Measurements from ENCODE around the gene C20orf141.
"Not testable (repeated sequence)": the region's sequence is repeated elsewhere in the genome, so short reads cannot be mapped to it uniquely, and the experiment has no call there.

C20orf141 gene

DNA sequence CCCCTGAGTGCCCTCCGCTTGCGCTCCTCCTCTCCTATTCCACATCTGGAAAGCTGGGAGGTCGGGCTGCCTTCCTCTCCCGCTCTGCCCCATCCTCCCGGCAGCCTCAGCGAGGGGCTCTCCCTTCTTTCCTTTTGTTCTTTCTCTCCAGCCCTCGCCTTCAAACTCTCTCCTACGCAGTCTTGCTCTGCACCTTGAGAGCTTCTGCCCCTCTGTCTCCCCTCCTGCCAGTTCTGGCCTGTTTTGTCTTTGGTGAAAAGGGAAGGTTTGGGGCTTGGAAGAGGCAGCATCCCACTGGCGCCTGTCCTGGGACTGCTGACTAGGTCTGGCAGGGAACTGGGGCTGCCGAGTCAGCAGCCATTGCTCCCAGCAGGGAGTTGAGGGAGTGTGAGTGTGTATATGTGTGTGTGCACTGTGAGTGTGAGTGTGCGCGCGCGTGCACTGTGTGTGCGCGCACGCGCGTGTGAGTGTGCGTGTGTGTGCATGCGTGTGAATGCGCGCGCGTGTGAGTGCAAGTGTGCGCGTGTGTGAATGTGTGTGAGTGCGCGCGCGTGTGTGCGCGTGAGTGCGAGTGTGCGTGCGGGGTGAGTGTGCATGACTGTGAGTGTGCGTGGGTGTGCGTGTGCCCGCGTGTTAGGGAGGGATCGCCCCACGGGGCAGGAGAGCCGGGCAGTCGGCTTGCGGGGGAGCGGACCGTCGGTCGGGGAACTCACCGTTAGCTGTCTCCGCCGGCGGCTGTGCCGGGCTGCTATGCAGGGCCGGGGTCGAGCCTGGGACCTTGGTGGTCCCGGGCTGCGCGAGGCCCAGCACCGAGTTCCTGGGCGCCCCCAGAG is 14.9 kb upstream of the C20orf141 start:
- no peak for DNase-seq

DNA sequence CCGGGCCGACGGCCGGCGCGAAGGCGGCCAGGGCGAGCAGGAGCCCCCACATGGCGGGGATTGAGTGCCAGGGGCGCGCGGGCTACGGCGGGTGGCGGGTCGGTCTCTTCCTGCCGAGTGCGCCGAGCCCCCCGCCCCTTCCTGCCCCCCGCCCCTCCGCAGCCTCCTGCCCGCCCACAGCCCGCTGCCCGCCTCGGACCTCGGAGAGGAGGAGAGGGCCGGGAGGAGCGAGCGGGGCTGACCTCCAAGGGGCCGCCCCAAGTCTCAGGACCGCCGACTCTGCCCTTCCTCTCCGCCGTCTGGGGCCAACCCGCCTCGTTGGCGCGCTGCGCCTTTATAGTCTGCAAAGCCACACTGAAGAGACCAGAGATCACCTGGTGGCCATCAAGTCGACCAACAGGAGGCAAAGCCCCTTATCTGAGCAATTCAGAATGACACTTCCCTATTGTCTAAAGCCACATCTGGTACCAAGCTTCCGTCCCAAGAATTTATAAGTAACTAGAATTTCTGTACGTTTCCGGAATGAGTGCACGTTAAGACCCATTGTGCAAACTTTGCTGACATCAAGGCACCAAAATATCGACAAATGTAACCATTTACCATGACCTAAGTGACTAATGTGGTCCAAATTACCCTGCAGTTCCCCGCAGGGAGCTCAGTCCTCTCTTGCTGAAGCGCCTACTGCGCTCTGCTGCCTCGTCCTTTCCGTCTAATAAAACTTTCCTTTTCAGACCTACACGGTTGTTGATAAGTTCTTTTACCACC is 14.1 kb upstream of the C20orf141 start, which contains the start of gene CPXM1:
Gene CPXM1 (minus strand): TSS at position 107 of the 765 bp plus-strand sequence. CDS start 55 bp downstream, at position 52.
- no peak for DNase-seq

DNA sequence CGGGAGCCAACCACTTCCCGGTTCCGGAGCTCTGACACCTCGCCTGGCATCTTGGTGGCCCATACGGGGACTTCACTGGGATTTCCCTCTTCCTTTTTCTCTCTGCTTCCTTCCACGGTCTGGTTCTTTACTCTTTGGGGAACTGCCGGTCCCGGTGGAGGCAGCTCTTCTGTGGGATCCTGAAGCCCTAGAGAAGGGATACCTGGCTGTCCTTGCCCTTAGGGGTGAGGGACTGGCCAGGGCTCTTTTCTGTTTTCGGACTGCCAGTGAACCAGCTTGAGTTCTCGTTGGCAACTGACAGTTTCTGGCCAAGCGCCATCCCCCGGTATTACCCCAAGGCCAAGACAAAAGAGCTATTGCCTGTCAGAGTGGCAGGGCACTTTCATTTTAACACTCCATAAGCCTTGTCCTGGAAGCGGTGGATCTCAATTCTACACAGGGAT is 13.5 kb upstream of the C20orf141 start:
- DNase-seq: no peak

DNA sequence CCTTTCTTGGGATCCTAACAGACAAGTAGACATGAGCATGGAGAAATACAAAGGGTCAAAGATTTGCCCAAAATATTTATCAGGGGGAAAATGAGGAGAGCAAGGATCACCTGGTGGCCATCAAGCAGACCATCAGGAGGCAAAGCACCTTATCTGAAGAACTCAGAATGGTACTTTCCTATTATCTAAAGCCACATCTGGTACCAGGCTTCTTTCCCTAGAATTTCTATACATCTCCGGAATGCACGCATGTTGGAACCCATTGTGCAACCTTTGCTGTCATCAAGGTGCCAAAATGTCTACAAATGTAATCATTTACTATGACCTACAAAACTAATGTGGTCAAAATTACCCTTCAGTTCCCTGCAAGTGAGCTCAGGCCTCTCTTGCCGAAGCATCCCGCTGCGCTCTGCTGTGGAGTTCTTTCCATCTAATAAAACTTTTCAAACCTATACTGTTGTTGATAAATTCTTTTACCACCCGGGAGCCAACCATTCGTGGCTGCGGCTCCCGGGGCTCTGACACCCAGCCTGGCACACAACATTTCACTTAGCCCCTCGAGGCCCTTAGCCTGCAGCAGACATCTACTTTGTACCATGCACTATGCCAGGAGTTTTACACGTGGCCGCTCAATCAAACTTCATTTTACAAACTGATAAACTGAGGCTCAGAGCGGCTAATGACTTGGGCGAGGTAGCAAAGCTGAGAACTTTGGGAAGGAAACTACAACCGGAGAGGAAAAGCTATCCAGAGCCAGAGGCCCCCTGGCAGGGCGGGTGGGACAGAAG is 10.6 kb upstream of the C20orf141 start:
- DNase-seq: no peak

DNA sequence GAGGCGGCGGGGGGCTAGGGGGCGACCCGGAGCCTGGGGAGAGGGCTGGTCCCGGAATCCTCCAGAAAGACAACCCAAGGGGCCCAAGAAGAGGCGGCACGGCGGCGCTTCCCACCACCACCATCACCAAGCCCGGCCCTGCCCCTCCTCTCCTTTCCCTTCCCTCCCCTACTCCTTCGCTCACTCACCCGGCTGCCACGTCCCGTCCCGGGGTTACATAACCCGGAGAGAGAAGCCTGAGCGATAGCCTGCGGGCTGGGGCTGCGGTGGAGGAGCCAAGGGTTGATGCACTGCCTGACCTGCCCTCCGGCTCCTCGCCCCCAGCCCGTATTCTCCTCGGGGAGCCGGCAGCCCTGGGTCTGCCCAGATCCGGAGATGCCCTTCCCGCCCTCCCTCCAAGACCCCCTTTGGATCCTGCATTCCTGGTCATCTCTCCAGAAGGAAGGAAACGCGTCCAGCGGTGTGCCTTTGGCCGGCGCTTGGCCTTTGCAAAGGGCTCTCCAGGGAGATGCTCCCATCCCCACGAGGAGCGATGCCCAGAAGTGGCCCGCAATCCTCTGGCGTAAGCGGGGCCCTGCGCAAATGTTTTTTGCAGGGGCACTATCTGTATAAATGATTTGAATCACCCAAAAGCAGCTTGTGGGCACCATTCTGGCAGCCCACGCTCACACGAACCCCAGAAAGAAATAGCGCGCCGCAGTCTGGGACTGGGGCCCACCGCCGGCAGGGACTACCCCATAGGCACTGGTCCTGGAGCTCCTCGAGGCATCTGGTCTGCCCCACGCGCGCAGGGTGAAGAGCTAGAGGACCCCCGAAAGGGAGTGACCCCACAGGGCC is 9.7 kb upstream of the C20orf141 start:
- no peak for DNase-seq

DNA sequence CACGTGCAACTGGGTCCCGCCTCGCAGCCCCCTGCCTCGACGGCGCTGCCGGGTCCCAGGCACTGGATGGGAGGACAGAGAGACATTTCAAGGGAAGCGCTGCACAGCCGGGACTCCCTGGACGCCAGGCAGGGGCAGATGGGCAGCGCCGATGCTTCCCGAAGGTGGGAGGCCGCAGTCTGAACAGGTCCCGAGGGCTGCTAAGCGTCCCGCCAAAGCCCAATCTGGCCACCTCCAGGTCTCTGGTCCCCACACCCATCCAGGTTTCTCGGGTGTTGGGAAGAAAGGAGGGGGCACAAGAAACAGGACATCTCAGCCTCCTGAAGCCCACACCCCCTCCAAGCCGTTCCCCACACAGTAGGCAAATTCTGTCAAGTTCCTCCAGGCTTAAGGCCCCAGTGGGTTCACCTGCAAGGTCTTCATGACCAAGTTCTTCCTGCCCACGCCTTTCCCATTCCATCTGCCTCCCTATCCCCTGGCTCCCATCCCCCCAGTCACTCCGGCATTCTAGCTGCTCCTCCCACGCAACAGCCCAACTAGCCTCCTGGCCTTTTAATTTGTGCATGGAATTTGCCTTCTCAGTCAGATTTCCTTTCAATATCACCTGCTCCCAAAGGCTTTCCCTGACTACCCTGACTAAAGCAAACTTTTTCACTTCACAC is 9.0 kb upstream of the C20orf141 start:
- no peak for DNase-seq

DNA sequence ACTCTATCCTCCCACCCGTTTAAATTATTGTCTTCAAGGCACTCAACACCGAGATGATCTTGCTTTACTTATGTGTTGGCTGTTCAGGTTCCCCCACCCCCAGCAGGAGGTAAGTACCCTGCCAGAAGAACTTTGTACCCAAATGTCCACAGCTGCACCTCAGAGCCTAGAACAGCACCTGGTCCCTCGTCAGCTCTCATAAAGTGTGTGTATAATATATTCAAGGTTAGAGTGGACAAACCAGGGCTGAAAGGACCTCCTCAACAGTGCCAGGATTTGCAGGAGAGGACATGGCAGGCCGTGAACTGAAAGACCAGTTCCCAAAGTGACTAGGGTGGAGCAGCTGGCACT is 8.5 kb upstream of the C20orf141 start:
- DNase-seq: no peak

DNA sequence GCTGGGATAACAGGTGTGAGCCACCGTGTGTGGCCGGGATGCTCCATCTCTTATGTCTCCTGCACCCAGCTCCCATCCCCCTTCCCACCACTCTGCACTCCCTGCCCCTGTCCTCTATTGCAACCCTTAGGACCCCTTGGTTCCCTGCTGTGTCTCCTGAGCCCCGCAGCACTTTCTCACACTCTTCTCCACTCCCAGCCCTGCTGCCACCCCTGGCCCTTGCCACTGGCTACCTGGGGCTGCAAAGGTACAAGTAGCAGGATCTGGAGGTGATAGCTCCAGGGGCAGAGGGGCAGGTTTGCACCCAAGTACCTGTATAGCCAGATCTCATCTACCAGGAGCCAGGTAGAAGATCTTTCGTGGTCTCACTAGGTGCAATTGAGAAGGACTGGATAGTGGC is 7.8 kb upstream of the C20orf141 start:
- DNase-seq: no peak

DNA sequence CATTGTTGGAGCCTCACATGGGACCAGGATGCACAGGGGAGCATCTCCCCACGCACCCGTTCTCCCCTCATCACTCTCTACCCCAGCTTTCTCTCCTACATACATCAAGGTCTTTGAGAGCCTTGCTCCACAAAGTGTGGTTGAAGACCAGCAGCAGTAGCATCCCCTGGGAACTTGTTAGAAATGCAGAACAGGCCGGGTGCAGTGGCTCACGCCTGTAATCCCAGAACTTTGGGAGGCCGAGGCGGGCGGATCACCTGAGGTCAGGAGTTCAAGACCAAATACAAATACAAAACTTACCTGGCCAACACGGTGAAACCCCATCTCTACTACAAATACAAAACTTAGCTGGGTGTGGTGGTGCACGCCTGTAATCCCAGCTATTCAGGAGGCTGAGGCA is 6.9 kb upstream of the C20orf141 start:
- not testable (repeated sequence) for DNase-seq

DNA sequence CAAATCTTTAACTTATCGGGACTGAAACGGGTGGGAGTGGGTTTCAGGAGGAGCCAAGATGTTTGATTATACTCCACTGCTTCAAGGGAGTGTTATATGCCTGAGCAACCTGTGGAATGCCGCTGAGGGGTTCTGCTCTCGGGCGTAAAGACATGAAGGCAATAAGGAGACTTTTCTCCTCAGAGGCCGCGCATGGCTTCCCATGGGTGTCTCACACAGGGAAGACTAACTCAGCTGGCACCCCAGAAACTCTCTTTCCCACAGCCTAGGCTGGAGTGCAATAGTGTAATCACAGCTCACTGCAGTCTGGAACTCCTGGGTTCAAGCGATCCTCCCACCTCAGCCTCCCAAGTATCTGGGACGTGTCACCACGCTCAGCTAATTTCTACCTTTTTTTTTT is 5.1 kb upstream of the C20orf141 start:
- DNase-seq: no peak

DNA sequence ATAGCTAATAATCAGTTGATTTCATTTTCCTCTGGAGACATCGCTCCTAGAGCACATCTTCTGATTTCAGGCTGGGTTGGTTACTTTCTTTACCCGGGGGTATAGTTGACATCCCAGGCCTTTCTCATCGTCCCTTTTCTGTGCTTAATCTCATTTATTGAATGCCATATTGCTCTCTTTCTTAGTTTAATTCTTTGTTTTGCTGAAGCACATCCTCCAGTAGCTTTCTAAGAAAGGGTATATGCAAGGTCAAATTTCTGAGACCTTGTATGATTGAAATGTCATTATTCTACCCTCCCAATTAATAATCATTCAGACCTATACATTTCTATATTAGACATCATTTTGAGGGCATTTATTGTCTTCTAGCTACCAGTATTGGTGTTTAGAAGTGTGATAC is 2.6 kb upstream of the C20orf141 start:
- DNase-seq: no peak

DNA sequence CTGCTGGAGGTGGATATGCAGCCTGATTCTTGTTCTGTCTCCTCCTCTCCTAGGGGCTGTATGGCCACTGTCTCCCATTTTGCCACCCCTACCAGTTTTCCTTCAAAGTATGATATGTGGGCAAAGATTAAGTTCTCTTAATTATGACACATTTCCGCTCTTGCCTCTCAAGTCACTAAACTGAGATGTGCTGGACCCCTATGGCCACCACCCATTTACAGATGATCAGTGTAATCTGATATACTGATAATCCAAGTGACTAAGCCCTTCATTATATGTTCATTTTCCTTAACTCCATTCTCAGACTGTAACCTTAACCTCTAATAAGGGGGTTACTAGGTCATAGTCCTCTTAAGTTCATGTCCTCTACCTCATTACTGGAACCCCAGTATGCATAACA is 711 bp upstream of the C20orf141 start:
- DNase-seq: no peak

DNA sequence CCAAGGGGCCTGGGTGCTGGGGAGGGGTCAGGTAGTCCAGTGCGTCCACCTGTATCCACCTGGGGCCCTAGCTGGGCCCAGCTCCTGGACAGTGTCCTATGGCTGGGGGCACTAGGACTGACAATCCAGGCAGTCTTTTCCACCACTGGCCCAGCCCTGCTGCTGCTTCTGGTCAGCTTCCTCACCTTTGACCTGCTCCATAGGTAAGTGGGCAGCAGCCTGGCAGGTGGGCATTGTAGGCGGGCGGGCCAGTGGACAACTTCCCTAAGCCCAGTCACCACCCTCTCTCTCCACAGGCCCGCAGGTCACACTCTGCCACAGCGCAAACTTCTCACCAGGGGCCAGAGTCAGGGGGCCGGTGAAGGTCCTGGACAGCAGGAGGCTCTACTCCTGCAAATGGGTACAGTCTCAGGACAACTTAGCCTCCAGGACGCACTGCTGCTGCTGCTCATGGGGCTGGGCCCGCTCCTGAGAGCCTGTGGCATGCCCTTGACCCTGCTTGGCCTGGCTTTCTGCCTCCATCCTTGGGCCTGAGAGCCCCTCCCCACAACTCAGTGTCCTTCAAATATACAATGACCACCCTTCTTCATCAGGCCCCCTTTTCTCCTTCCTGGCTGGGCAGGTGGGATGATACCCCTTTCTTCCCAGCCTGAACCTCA is 584 bp downstream of the C20orf141 start:
- DNase-seq: no peak

DNA sequence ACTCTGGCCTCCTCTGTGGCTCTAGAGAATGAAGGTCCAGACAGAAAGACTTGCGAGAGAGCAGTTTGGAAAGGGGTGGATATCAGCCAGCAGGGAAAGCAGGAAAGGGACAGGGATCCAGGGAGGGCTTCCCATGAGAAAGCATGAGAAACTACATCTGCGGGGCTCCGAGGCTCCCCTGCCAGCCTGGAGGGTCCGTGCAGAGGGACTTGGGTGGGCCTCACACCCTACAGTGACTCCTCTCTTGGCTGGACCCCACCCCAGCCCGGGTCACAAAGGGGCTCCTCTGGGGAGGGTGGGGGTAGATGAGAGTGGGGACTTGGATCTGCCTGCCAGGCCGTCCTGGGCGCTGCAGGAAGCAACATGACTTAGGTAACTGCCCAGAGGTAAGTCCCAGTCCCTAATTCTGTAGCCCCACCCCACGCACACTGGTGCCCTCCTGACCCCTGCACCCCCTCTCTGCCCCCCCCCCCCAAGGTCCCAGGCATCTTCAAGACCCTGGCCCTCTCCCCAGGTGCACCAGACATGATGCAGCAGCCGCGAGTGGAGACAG is 1.3 kb downstream of the C20orf141 start, which contains the start of gene TMEM239:
Gene TMEM239 (plus strand): TSS at position 335 of the 553 bp plus-strand sequence. CDS start 191 bp downstream, at position 526.
- no peak for DNase-seq

DNA sequence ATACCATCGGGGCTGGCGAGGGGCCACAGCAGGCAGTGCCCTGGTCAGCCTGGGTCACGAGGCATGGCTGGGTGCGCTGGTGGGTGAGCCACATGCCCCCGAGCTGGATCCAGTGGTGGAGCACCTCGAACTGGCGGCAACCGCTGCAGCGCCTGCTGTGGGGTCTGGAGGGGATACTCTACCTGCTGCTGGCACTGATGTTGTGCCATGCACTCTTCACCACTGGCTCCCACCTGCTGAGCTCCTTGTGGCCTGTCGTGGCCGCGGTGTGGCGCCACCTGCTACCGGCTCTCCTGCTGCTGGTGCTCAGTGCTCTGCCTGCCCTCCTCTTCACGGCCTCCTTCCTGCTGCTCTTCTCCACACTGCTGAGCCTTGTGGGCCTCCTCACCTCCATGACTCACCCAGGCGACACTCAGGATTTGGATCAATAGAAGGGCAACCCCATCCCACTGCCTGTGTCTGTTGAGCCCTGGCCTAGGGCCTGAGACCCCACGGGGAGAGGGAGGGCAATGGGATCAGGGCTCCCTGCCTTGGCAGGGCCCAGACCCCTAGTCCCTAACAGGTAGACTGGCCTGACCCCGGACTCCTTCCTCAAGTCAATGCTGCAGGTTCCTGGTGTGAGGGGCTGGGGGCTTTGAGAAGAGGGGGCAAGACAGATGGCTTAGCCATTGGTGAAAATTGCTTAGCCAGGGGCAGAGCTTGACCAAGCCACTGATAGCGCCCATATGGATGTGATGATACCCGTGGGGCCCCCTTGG is 2.0 kb downstream of the C20orf141 start:
- DNase-seq: no peak

DNA sequence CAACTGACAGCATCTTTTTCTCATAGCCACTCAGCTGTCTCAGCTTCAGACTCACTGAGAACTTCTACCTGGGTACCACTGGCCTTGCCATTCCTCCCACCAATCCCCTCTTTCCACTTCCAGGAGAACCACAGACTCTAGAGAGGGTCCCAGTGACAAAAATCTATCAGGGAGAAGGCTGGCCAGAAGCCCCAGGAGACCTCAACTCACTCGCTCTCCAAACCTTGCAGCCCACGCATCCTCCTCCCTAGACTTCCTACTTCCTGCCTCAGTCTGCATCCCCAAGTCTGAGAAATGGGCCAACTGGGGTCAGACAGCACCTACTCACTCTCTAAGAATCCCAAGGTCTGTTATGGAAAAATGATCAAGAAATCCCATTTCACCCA is 2.5 kb downstream of the C20orf141 start:
- DNase-seq: no peak

DNA sequence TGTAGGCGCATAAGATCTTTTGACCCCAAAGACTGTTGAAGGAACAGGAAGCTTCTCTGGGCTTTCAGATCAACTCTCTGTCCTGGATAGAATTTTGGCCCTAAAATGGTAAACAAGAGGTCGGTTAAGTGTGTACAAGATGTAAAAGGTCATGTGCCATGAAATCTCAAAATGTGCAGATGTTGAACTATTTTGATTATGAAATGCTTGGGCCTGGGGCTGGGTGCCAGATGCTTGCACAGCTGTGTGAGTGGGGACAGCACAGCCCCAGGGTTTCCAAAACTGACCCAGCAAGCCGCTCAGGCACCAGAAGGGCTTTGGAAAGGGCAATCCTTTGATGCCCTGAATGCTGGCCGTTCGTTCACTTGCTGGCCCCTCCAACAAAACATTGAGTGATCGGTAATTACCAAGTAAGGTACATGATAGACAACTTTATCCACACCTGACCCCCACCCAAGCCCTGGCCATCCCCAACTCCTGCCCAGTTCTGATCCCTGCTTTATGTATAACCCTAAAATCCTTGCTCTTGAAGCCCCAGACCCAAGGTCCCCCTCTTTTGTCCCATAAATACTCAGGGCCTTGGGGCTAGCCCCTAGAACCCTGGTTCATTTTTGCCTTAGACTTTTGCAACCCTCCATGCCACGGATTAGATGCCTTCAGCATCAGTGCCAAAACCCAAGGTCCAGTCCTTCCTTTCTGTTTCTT is 3.3 kb downstream of the C20orf141 start:
- no peak for DNase-seq

DNA sequence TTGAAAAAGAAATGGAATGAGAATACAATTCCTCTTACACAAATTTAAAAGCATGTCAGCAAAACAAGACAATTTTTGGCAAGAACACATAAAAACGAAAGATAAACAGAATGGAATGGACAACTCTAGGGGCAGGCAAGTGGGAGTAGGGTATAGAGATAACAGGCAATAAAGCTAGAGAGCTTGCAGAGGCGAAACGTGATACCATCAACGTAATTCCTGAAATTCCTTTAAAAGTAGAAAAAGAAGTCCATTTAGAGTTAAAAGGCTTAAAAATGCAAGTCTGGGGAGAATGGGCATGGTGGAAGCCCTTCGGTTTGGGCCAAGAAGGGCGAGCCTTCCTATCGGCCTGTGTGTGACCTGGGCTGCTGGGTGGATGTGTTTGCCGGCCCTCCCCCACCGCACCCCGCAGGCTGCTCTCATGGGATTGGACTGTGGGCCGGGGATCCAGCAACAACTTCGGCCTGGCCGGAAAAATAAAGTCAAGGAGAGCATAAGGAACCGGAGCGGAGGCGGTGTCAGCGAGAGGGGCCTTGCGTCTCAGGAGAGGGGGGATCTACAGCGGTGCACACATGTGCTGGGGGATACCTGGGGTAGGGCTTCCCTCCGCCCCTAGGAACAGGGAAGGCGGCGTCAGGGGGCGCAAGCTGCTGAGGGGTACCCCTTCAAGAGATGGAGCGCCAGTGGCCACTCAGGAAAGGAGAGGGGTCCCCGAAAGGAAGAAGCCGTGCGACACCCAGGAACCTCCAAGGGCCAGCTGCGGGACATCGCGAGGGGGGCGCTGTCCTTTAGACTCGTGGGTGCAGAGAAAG is 5.5 kb downstream of the C20orf141 start:
- DNase-seq: no peak
